CD4-positive, alpha-beta T cell treated with Interleukin-15 for 1 hour (primary cell): ENCODE data around the gene FALEC.
A peak's percentile ranks its signal among the peaks of the same experiment; 100 is the strongest.
"Not testable (repeated sequence)": the region's sequence is repeated elsewhere in the genome, so short reads cannot be mapped to it uniquely, and the experiment has no call there.

ENCODE experiments used
- DNase-seq: peaks from one replicate; pipeline ENCODE4 v3.0.0-alpha.2; 2020

FALEC gene

DNA sequence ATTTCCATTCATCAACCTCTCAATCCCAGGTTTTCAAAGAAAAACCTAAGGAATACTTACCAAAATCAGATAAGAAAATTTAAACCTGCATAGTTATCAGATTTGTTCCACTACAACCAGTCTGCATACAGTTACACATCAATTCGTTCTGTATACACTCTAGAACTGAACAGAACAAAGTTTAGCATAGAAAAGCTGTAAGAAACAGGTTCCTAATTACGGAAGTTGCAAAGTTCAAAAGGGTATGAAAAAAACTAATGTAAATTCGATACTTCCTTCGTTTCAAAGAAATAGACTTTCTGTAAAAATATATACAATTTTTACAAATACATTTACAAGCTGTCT lies 60.8 kb downstream of the FALEC start:
- DNase-seq: no peak

DNA sequence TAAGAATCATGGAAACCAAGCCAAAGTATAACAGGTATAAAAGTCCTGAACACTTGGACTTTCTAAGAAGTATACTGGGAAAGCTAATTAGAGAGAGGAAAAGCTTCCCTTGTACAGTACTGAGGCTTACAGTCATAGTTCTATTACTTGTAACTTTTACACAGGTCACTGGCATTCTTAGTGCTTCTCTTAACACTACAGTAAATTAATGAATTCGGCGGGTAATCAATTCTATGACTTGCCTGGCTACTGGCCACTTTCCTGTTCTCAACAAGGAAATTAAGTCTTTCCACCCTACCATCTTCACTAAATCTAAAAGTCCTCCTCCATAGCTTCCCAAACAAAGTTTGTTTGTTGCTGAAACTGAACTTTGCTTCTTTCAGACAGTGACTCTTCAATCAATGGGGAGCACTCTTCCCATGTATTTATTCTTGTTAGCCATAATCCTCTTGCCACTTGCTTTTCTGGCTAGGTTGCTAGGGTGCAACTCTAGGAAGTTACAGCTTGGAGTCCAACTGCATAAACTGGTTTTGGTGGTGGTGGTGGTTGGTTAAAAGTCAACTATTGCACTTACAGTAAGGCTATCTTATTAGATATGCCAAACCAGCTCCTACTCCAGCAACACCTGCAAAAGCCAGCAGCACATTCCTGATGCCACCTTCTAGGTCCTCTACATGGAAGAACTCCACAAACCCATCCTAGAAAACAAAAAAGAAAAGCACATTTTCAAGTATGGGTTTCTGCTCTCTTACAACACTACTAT lies 61.4 kb downstream of the FALEC start:
- no peak for DNase-seq

DNA sequence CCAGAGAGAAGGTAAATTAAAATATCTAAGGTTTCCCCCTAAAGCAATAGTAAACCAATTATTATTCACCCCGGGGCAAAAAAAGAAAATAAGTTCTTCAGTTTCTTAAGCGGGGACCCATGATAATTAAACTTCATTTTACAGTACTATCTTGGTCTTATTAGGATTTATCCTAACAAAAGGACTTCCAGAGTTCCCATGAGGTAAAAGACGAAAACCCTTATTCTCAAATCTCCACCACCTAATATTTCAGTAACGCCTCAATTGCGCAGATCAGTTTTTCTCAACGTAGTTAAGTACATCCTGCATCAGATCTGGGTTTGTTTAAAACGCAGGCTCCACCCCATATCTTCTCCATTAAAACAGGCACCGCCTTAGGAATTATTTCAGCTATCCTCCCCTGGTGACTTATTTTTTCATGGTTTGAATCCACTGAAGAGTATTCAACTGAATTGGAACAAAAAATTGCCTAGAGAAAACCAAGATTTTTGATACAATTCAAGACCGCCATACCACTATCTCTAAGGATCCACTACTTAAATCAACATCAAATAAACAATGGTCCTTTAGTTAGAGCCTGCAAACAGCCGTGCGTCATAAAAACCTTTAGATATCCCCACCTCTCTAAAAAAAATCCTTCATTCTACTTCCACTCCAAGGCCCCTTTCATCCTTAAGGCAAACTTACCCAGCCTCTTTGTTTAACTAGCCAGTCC lies 62.2 kb downstream of the FALEC start:
- DNase-seq: peak; percentile 28

DNA sequence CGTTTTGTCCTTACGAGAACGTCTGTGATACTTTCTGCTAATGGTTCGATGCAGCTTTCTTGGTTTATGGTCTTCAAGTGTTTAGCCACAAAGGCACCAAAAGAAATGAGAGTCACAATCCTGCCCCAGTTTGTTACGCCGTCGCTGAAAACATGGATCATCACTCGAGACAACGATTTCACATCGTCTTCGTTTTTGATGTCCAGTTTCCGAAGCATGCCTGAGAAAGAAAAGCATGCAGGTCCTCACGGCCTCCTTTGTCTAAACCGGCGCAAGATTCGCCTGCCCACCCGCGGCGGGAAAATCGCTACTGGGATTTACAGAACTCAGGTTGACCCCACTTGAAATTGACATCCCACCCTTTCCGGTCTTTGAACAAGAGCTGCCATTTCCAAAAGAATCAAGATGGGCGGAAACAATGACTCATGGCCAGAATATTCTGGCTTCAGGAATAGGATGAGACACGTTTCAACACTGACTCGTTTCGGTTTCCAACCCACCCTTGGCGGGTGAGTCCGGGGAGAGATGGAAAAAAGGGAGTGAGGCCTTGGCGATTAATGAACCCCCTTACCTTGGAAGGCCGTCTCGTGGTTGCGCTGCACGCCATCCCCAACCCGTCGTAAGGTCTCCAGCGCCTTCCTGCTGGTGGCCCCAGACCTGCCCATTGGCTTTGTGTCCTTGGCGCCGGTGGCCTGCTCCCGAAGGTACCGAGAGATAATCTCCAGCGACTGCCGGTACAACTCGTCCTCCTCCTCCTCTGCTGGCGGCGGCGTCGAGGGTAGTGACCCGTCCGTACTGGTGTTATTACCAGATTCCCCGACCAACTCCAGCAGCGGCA lies 62.9 kb downstream of the FALEC start:
- peak; percentile 46 for DNase-seq

DNA sequence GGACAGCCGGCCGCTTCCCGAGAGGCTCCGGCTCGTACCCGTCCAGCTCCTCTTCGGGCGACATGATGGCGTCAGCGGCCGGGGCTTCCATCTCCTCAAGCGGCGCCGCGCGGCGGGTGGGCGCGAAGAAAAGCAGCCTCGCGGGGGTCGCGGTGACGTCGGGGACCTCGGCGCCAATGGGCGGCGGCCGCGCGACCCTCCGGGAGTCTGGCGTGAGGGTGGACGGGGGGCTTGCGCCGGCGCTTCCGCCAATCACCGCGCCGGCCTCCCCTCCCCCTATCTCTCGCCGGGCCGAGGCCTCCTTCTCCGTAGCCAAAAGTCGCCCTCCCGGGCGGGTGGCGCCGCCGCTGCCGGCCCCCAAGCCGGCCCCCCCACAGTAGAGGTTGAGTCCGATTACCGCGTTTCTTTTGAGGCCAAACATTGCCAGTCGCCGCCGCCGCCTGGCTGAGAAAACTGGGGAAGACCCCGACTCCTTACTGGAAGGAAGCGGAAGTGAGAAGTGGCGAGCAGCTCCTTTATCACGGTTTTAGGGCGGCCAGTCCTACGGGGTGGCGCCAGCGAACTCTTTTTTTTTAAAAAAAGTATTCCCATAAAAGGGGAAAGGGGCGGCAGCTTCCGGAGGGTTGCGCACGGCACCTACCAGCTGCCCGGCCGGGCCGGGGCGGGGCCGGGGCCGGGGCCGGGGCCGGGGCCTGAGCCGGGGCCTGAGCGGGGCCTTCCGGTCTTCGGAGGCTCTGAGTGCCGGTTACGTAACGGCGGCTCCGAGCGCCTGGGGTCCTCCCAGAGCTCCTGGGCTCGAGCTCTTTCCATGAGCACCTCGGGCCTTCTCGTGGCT lies 63.8 kb downstream of the FALEC start, which contains the start of gene MCL1:
TSS of gene MCL1 (minus strand) at position 501 of the 835 bp plus-strand sequence. CDS start at position 421, 80 bp downstream.
- DNase-seq: peak; percentile 95

DNA sequence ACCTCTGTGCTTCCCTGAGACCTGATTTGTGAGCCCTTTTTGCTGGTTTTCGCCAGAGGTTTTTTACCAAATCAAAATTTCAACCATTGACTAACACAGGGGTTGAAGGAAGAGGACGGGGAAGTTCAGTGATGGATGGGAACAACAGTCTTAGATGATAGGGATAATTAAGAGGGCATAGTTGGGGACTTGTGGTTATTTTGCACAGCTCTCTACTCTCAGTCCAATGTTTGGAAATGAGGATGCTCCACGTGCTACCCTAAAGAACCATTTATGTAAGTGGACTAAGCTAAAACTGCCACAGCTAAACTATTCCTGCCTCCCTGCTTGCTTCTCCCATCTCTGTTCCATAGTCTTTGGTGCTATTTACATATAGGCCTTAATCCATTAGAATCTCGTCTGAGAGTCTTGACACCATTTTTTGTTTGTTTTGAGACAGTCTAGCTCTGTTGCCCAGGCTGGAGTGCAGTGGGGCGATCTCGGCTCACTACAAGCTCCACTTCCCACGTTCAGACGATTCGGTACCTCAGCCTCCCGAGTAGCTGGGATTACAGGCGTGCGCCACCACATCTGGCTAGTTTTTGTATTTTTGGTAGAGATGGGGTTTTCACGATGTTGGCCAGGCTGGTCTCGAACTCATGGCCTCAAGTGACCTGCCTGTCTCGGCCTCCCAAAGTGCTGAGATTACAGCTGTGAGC lies 64.5 kb downstream of the FALEC start:
- DNase-seq: no peak

DNA sequence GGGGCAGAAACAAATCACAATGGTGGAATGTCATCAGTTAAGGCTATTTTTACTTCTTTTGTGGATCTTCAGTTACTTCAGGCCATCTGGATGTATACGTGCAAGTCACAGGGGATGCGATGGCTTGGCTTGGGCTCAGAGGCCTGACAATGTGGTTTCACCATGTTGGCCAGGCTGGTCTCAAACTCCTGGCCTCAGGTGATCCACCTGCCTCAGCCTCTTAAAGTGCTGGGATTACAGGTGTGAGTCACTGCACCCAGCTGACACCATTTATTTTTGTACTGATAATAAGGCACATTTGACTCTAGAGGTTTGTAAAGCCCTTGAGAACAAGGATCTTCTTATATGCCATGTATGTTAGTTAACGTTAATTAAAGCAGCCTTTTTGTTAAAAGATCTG lies 65.4 kb downstream of the FALEC start:
- DNase-seq: not testable (repeated sequence)

DNA sequence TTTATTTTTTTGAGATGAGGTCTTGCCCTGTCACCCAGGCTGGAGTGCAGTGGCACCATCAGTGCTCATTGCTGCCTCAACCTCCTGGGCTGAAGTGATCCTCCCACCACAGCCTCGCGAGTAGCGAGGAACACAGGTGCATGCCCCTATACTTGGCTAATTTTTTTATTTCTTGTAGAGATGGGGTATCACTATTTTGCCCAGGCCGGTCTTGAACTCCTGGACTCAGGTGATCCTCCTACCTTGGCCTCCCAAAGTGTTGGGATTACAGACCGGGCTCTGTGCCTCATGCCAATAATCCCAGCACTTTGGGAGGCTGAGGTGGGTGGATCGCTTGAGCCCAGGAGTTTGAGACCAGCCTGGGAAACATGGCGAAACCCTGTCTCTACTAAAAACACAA lies 65.9 kb downstream of the FALEC start:
- not testable (repeated sequence) for DNase-seq

DNA sequence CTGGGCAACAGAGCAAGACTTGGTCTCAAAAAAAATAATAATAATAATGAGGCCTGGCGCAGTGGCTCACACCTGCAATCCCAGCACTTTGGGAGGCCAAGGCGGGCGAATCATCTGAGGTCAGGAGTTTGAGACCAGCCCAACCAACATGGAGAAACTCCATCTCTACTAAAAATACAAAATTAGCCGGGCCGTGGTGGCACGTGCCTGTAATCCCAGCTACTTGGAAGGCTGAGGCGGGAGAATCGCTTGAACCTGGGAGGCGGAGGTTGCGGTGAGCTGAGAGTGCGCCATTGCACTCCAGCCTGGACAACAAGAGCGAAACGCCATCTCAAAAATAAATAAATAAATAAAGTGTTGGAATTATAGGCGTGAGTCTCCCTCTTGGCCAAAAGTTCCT lies 66.4 kb downstream of the FALEC start:
- DNase-seq: not testable (repeated sequence)

DNA sequence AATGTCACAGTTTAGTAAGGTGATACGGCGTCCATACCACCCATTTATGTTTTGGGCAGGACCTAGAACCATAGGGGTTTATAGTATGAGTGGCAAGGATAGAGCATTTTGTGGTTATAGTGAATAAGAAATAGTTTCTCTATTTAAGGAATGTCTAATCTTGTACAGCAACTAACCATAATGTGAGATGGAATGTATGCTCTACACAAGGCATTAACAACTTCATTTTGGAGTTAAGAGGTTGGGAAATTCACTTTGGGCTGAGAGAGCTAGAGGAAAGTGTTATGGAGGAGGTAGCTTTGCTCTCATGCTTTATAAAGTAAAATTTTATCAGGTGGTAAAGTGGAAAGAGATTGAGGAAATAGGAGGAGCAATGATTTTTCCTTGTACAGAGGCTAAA lies 66.8 kb downstream of the FALEC start:
- DNase-seq: no peak
